Kidney epithelial cell (primary cell): ENCODE measurements around the gene ACACA. TPM values are rescaled to one million over a fixed set of nuclear protein-coding genes. Genes with fewer than 3 reads are reported as not detected.

Source experiments
- DNase-seq: peaks from one replicate; pipeline ENCODE4 v3.0.0-alpha.2; 2010; ENCODE audit warnings: low read depth
- H3K27me3 ChIP-seq: 2 replicates; pipeline ENCODE4 v1.6.0; 2011; ENCODE audit warnings: low read length; ENCODE audit not compliant: control insufficient read depth, insufficient read depth
- H3K36me3 ChIP-seq: 2 replicates; pipeline ENCODE4 v1.5.1; 2011; ENCODE audit warnings: low read length; ENCODE audit not compliant: control insufficient read depth, insufficient read depth
- H3K4me3 ChIP-seq: 2 replicates; pipeline ENCODE4 v1.5.1; 2011; ENCODE audit warnings: low read depth, mild to moderate bottlenecking, control low read depth, low read length
- CTCF ChIP-seq: IDR thresholded peaks from 2 replicates; pipeline ENCODE4 v1.5.1; 2011; ENCODE audit warnings: mild to moderate bottlenecking, moderate library complexity, low read length, control low read depth, inconsistent platforms; ENCODE audit not compliant: insufficient read depth, poor library complexity, severe bottlenecking
- total RNA-seq: library from RNA; depleted of rRNA; stranded (reverse); fragments of >200 nt; gene quantifications from 2 replicates; pipeline ENCODE4 v1.2.3, GENCODE V29; 2015

The ACACA gene
- total RNA-seq, 1 donor from 2014 or later: 54.2 TPM

- Histone ChIP-seq H3K27me3 (no peaks in the 10 kb centered on the region), H3K4me3 (no peak overlapping the region), H3K36me3 (no peaks in the 10 kb centered on the region)
- no peak for TF ChIP-seq CTCF
- no peak for DNase-seq
Observed at GRCh38 chr17:37291351-37291750, 115.3 kb downstream of the ACACA start.

GRCh38 chr17:37286430-37286829 lies 120.2 kb downstream of the ACACA start:
- Histone ChIP-seq H3K27me3 (no peaks in the 10 kb centered on the region), H3K4me3 (no peak overlapping the region), H3K36me3 (no peaks in the 10 kb centered on the region)
- DNase-seq: no peak
- no peak for TF ChIP-seq CTCF

- no peaks in the 10 kb centered on the region for H3K36me3 ChIP-seq
- no peaks in the 10 kb centered on the region for H3K27me3 ChIP-seq
- TF ChIP-seq CTCF: no peak
- DNase-seq: no peak
- H3K4me3 ChIP-seq: no peak overlapping the region
Observed at GRCh38 chr17:37284191-37284590, 122.4 kb downstream of the ACACA start.

- no peaks in the 10 kb centered on the region for H3K27me3 ChIP-seq
- DNase-seq: no peak
- H3K4me3 ChIP-seq: no peak overlapping the region
- TF ChIP-seq CTCF: no peak
- H3K36me3 ChIP-seq: no peaks in the 10 kb centered on the region
Observed at GRCh38 chr17:37283414-37283961, 123.1 kb downstream of the ACACA start.

- TF ChIP-seq CTCF: no peak
- DNase-seq: no peak
- H3K36me3 ChIP-seq: no peaks in the 10 kb centered on the region
- no peak overlapping the region for H3K4me3 ChIP-seq
- H3K27me3 ChIP-seq: no peaks in the 10 kb centered on the region
Observed at GRCh38 chr17:37280841-37281240, 125.8 kb downstream of the ACACA start.

- Histone ChIP-seq H3K36me3 (no peaks in the 10 kb centered on the region), H3K4me3 (no peak overlapping the region)
- TF ChIP-seq CTCF: no peak
Observed at GRCh38 chr17:37278247-37278894, 128.3 kb downstream of the ACACA start.

More at GRCh38 chr17:37278247-37278894, 128.3 kb downstream of the ACACA start:
- no peak for DNase-seq
- H3K27me3 ChIP-seq: no peaks in the 10 kb centered on the region
